ENCODE measurements around the gene ZNF408. TPM values are rescaled to one million over a fixed set of nuclear protein-coding genes. Genes with fewer than 3 reads are reported as not detected.

The ZNF408 gene
- polyA plus RNA-seq, 1 donor from 2014 or later = 9.1 TPM

DNA sequence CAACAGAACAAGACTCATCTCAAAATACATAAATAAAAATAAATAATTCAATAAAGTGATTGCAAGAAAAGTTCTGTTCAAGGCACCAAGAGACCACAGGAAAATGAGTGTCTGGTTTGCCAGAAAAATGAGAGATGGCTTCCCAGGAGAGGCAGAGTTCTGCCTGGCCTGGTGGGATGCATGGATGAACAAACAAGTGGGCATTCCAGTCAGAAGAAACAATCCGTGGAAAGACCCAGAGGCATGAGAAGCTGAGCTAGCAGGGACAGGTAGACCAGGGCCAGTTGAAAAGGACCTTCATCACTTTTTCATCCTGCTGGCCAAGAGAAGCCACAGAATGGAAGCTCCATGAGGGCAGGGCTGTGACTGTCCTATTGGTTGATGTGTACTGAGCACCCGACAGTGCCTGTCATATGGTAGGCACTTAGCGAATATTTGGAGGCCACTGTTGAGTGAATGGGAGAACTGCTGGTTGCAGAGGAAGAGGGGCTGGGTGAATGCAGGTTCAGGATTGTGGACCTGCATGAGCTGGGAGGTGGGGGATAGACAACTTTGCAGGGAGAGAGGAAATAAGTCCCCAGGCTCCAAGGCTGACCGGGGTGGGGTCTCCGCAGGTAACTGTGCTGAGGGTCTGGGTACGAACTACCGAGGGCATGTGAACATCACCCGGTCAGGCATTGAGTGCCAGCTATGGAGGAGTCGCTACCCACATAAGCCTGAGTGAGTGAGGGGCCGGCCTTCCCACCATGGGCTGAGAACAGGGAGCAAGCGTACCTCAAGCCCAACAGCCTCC is 21.9 kb downstream of the ZNF408 start:
- H3K9me2 ChIP-seq (ENCODE audit: insufficient read depth, low read length) = no peaks in the 10 kb centered on the region
- H2AFZ ChIP-seq (ENCODE audit: low read depth, low read length) = no peak overlapping the region
- no peaks in the 10 kb centered on the region for H3F3A ChIP-seq (ENCODE audit: insufficient read depth, low read length, poor library complexity, severe bottlenecking)
- no peaks in the 10 kb centered on the region for H3K79me2 ChIP-seq (replicated peaks; ENCODE audit: insufficient read depth, low read length)
- H4K20me1 ChIP-seq (ENCODE audit: insufficient read depth) = no peaks in the 10 kb centered on the region
- H3K27ac ChIP-seq (ENCODE audit: low read length) = no peak overlapping the region
- H3K4me3 ChIP-seq (ENCODE audit: low read length) = no peak overlapping the region
- H3K4me2 ChIP-seq (ENCODE audit: low read length) = no peak overlapping the region
- no peaks in the 10 kb centered on the region for H3K9me3 ChIP-seq (ENCODE audit: low read length)
- H3K9ac ChIP-seq (ENCODE audit: low read length) = no peak overlapping the region
- H3K36me3 ChIP-seq (ENCODE audit: insufficient read depth, low read length) = no peaks in the 10 kb centered on the region
- no peak for TF ChIP-seq EP300 (conservative IDR thresholded peaks at IDR 0.05; ENCODE audit: poor library complexity, severe bottlenecking)
- TF ChIP-seq, protein P1, sequence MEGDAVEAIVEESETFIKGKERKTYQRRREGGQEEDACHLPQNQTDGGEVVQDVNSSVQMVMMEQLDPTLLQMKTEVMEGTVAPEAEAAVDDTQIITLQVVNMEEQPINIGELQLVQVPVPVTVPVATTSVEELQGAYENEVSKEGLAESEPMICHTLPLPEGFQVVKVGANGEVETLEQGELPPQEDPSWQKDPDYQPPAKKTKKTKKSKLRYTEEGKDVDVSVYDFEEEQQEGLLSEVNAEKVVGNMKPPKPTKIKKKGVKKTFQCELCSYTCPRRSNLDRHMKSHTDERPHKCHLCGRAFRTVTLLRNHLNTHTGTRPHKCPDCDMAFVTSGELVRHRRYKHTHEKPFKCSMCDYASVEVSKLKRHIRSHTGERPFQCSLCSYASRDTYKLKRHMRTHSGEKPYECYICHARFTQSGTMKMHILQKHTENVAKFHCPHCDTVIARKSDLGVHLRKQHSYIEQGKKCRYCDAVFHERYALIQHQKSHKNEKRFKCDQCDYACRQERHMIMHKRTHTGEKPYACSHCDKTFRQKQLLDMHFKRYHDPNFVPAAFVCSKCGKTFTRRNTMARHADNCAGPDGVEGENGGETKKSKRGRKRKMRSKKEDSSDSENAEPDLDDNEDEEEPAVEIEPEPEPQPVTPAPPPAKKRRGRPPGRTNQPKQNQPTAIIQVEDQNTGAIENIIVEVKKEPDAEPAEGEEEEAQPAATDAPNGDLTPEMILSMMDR (IDR thresholded peaks at IDR 0.05; ENCODE audit: poor library complexity, severe bottlenecking) = no peak
- TF ChIP-seq, protein P2, sequence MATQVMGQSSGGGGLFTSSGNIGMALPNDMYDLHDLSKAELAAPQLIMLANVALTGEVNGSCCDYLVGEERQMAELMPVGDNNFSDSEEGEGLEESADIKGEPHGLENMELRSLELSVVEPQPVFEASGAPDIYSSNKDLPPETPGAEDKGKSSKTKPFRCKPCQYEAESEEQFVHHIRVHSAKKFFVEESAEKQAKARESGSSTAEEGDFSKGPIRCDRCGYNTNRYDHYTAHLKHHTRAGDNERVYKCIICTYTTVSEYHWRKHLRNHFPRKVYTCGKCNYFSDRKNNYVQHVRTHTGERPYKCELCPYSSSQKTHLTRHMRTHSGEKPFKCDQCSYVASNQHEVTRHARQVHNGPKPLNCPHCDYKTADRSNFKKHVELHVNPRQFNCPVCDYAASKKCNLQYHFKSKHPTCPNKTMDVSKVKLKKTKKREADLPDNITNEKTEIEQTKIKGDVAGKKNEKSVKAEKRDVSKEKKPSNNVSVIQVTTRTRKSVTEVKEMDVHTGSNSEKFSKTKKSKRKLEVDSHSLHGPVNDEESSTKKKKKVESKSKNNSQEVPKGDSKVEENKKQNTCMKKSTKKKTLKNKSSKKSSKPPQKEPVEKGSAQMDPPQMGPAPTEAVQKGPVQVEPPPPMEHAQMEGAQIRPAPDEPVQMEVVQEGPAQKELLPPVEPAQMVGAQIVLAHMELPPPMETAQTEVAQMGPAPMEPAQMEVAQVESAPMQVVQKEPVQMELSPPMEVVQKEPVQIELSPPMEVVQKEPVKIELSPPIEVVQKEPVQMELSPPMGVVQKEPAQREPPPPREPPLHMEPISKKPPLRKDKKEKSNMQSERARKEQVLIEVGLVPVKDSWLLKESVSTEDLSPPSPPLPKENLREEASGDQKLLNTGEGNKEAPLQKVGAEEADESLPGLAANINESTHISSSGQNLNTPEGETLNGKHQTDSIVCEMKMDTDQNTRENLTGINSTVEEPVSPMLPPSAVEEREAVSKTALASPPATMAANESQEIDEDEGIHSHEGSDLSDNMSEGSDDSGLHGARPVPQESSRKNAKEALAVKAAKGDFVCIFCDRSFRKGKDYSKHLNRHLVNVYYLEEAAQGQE (IDR thresholded peaks at IDR 0.05; ENCODE audit: borderline replicate concordance) = no peak
- TF ChIP-seq TAF1 (IDR thresholded peaks at IDR 0.05; ENCODE audit: low read depth) = no peak
- H3K27me3 ChIP-seq (ENCODE audit: insufficient read depth, low read depth, low read length) = no peaks in the 10 kb centered on the region

DNA sequence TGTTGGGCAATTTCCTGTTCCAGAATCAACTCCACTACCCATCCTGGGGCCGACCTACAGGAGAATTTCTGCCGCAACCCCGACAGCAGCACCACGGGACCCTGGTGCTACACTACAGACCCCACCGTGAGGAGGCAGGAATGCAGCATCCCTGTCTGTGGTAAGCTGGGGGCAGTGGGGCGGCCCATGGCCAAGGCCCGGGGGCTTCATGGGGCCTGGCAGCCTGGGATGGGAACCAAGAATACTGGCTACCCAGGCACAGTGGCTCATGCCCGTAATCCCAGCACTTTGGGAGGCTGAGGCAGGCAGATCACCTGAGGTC is 22.5 kb downstream of the ZNF408 start:
- Histone ChIP-seq H3K36me3 (ENCODE audit: insufficient read depth, low read length) (no peaks in the 10 kb centered on the region), H4K20me1 (ENCODE audit: insufficient read depth) (no peaks in the 10 kb centered on the region), H3K79me2 (replicated peaks; ENCODE audit: insufficient read depth, low read length) (no peaks in the 10 kb centered on the region), H3K9me2 (ENCODE audit: insufficient read depth, low read length) (no peaks in the 10 kb centered on the region), H3K4me2 (ENCODE audit: low read length) (no peak overlapping the region), H2AFZ (ENCODE audit: low read depth, low read length) (no peak overlapping the region), H3K4me3 (ENCODE audit: low read length) (no peak overlapping the region), H3K9ac (ENCODE audit: low read length) (no peak overlapping the region), H3F3A (ENCODE audit: insufficient read depth, low read length, poor library complexity, severe bottlenecking) (no peaks in the 10 kb centered on the region), H3K27ac (ENCODE audit: low read length) (no peak overlapping the region), H3K9me3 (ENCODE audit: low read length) (no peaks in the 10 kb centered on the region), H3K27me3 (ENCODE audit: insufficient read depth, low read depth, low read length) (no peaks in the 10 kb centered on the region)
- TF ChIP-seq, protein P1 (IDR thresholded peaks at IDR 0.05; ENCODE audit: poor library complexity, severe bottlenecking) = no peak
- no peak for TF ChIP-seq TAF1 (IDR thresholded peaks at IDR 0.05; ENCODE audit: low read depth)
- TF ChIP-seq EZH2 (IDR thresholded peaks at IDR 0.05; ENCODE audit: borderline replicate concordance, insufficient read depth, low read length, poor library complexity, severe bottlenecking) = no peak
- TF ChIP-seq POLR2AphosphoS5 (IDR thresholded peaks at IDR 0.05) = no peak
- TF ChIP-seq SMC3 (conservative IDR thresholded peaks at IDR 0.05; ENCODE audit: poor library complexity) = no peak
- no peak for TF ChIP-seq MXI1 (conservative IDR thresholded peaks at IDR 0.05; ENCODE audit: poor library complexity, severe bottlenecking)
- no peak for TF ChIP-seq RAD21 (conservative IDR thresholded peaks at IDR 0.05)
- TF ChIP-seq, protein P2 (IDR thresholded peaks at IDR 0.05; ENCODE audit: borderline replicate concordance) = no peak
- TF ChIP-seq EP300 (conservative IDR thresholded peaks at IDR 0.05; ENCODE audit: poor library complexity, severe bottlenecking) = no peak
